DOHH2 (cell line): ENCODE measurements around the gene MYT1.

Experiments
- H3F3A ChIP-seq: fragments of 200-600 bp; sonication (generic), shearing (Covaris generic); 2 replicates; pipeline ENCODE4 v1.6.0; 2016; ENCODE audit warnings: antibody characterized with exemption, mild to moderate bottlenecking; ENCODE audit not compliant: control insufficient read depth, insufficient read depth
- H3K27ac ChIP-seq: fragments of 200-600 bp; sonication (generic); 2 replicates; pipeline ENCODE4 v1.5.1; 2014; ENCODE audit warnings: low read depth, mild to moderate bottlenecking, low read length, moderate library complexity
- H3K27me3 ChIP-seq: fragments of 200-600 bp; sonication (generic); 2 replicates; pipeline ENCODE4 v1.6.1; 2014; ENCODE audit warnings: mild to moderate bottlenecking, low read length, mixed read lengths; ENCODE audit not compliant: control insufficient read depth
- H3K36me3 ChIP-seq: fragments of 200-600 bp; sonication (generic); 2 replicates; pipeline ENCODE4 v1.6.1; 2014; ENCODE audit warnings: mild to moderate bottlenecking, low read length, moderate library complexity, mixed read lengths; ENCODE audit not compliant: control insufficient read depth
- H3K4me1 ChIP-seq: fragments of 200-600 bp; sonication (generic); 2 replicates; pipeline ENCODE4 v1.6.1; 2014; ENCODE audit warnings: mild to moderate bottlenecking, low read length, mixed read lengths; ENCODE audit not compliant: control insufficient read depth
- H3K4me2 ChIP-seq: fragments of 200-600 bp; sonication (generic); 2 replicates; pipeline ENCODE4 v1.6.0; 2014; ENCODE audit warnings: mild to moderate bottlenecking, low read length, moderate library complexity
- H3K4me3 ChIP-seq: fragments of 200-600 bp; sonication (generic); 2 replicates; pipeline ENCODE4 v1.5.1; 2014; ENCODE audit warnings: mild to moderate bottlenecking, low read length, mixed read lengths
- H3K79me2 ChIP-seq: fragments of 200-600 bp; sonication (generic); 2 replicates; pipeline ENCODE4 v1.6.1; 2014; ENCODE audit warnings: mild to moderate bottlenecking, low read length, mixed read lengths; ENCODE audit not compliant: control insufficient read depth
- H3K9me2 ChIP-seq: fragments of 200-600 bp; sonication (generic); replicated peaks from 2 replicates; pipeline ENCODE4 v1.6.1; 2014; ENCODE audit warnings: mild to moderate bottlenecking, low read length, mixed read lengths; ENCODE audit not compliant: control insufficient read depth
- H3K9me3 ChIP-seq: fragments of 200-600 bp; sonication (generic); 2 replicates; pipeline ENCODE4 v1.6.1; 2014; ENCODE audit warnings: antibody characterized with exemption, low read length, mixed read lengths; ENCODE audit not compliant: control insufficient read depth, insufficient read depth
- H4K20me1 ChIP-seq: fragments of 200-600 bp; sonication (generic); 2 replicates; pipeline ENCODE4 v1.6.0; 2014; ENCODE audit warnings: low read depth, mild to moderate bottlenecking, antibody characterized with exemption, low read length, moderate library complexity; ENCODE audit not compliant: control insufficient read depth, insufficient read depth
- CTCF ChIP-seq: fragments of 200-600 bp; sonication (generic); IDR thresholded peaks from one replicate; pipeline ENCODE4 v1.5.1; 2014; ENCODE audit warnings: antibody characterized with exemption, mild to moderate bottlenecking, low read depth, low read length; ENCODE audit not compliant: poor library complexity, severe bottlenecking
- EZH2phosphoT487 ChIP-seq: fragments of 200-600 bp; sonication (generic); IDR thresholded peaks from 2 replicates; pipeline ENCODE4 v1.6.1; 2017; ENCODE audit warnings: borderline replicate concordance, mild to moderate bottlenecking, antibody characterized with exemption, low read length, moderate library complexity, mixed read lengths

Gene MYT1

GRCh38 chr20:64167676-64168075 lies 3.4 kb downstream of the MYT1 start:
- H3K4me2 ChIP-seq: no peak overlapping the region
- H3K4me1 ChIP-seq: no peaks in the 10 kb centered on the region
- no peaks in the 10 kb centered on the region for H4K20me1 ChIP-seq
- no peaks in the 10 kb centered on the region for H3K36me3 ChIP-seq
- H3K79me2 ChIP-seq: no peaks in the 10 kb centered on the region
- TF ChIP-seq CTCF (no peak), EZH2phosphoT487 (no peak)
- peaks cover 16% of the 10 kb centered on the region for H3K27me3 ChIP-seq
- no peaks in the 10 kb centered on the region for H3K9me2 ChIP-seq
- H3K27ac ChIP-seq: no peak overlapping the region
- no peaks in the 10 kb centered on the region for H3K9me3 ChIP-seq
- H3K4me3 ChIP-seq: no peak overlapping the region
- no peaks in the 10 kb centered on the region for H3F3A ChIP-seq

GRCh38 chr20:64168381-64169090 lies 4.3 kb downstream of the MYT1 start:
- no peaks in the 10 kb centered on the region for H3K9me3 ChIP-seq
- H3K27me3 ChIP-seq: peaks cover 11% of the 10 kb centered on the region
- H3K4me1 ChIP-seq: no peaks in the 10 kb centered on the region
- TF ChIP-seq EZH2phosphoT487 (no peak), CTCF (no peak)
- H3K36me3 ChIP-seq: no peaks in the 10 kb centered on the region
- H3K4me2 ChIP-seq: no peak overlapping the region
- H3K9me2 ChIP-seq: no peaks in the 10 kb centered on the region
- H3K27ac ChIP-seq: no peak overlapping the region
- no peak overlapping the region for H3K4me3 ChIP-seq
- no peaks in the 10 kb centered on the region for H4K20me1 ChIP-seq
- no peaks in the 10 kb centered on the region for H3F3A ChIP-seq
- no peaks in the 10 kb centered on the region for H3K79me2 ChIP-seq

- Histone ChIP-seq H3K4me3 (no peak overlapping the region), H4K20me1 (no peaks in the 10 kb centered on the region), H3K27me3 (peaks cover 11% of the 10 kb centered on the region), H3K4me1 (no peaks in the 10 kb centered on the region), H3K36me3 (no peaks in the 10 kb centered on the region), H3K9me2 (no peaks in the 10 kb centered on the region), H3K4me2 (no peak overlapping the region), H3K79me2 (no peaks in the 10 kb centered on the region), H3F3A (no peaks in the 10 kb centered on the region), H3K27ac (no peak overlapping the region), H3K9me3 (no peaks in the 10 kb centered on the region)
- no peak for TF ChIP-seq CTCF
- TF ChIP-seq EZH2phosphoT487: no peak
These were observed 4.9 kb downstream of the MYT1 start for GRCh38 chr20:64169091-64169560.
